ENCODE data around the gene CLEC3B.

- no peak for TF ChIP-seq CTCF (conservative IDR thresholded peaks at IDR 0.05; ENCODE audit: low read depth, low read length)
- no peak for TF ChIP-seq EZH2 (IDR thresholded peaks at IDR 0.05; ENCODE audit: low read length, unreplicated experiment)
These were observed 18.0 kb upstream of the CLEC3B start for GRCh38 chr3:45008117-45008516.
